ENCODE data around the gene SLC20A1. TPM values are rescaled to one million over a fixed set of nuclear protein-coding genes. Genes with fewer than 3 reads are reported as not detected.
"Not testable (repeated sequence)": the region's sequence is repeated elsewhere in the genome, so short reads cannot be mapped to it uniquely, and the experiment has no call there.

Gene SLC20A1
- total RNA-seq, 1 donor from 2014 or later, result 63.9 TPM

- no peaks in the 10 kb centered on the region for H3K27me3 Mint-ChIP-seq
- H3K4me1 Mint-ChIP-seq (ENCODE audit: unreplicated experiment), result peaks cover 3% of the 10 kb centered on the region
- H3K4me3 Mint-ChIP-seq, result no peak overlapping the region
- no peak for DNase-seq (ENCODE audit: extremely low spot score, unreplicated experiment)
- no peaks in the 10 kb centered on the region for H3K9me3 Mint-ChIP-seq
- no peak for TF ChIP-seq CTCF (conservative IDR thresholded peaks at IDR 0.05)
- peaks cover 46% of the 10 kb centered on the region for H3K36me3 Mint-ChIP-seq
- peak overlapping the region; percentile 86 for H3K27ac Mint-ChIP-seq
Measured at GRCh38 chr2:112664689-112665088, 18.9 kb downstream of the SLC20A1 start.

- H3K27me3 Mint-ChIP-seq, result no peaks in the 10 kb centered on the region
- peaks cover 42% of the 10 kb centered on the region for H3K36me3 Mint-ChIP-seq
- peaks cover 3% of the 10 kb centered on the region for H3K4me1 Mint-ChIP-seq (ENCODE audit: unreplicated experiment)
- H3K27ac Mint-ChIP-seq, result peak overlapping the region; percentile 86
- no peak overlapping the region for H3K4me3 Mint-ChIP-seq
- TF ChIP-seq CTCF (conservative IDR thresholded peaks at IDR 0.05), result no peak
- no peaks in the 10 kb centered on the region for H3K9me3 Mint-ChIP-seq
- DNase-seq (ENCODE audit: extremely low spot score, unreplicated experiment), result no peak
Measured at GRCh38 chr2:112665113-112665780, 19.5 kb downstream of the SLC20A1 start.

GRCh38 chr2:112666761-112667122, 21.0 kb downstream of the SLC20A1 start:
- Mint-ChIP-seq H3K4me1 (ENCODE audit: unreplicated experiment) (no peaks in the 10 kb centered on the region), H3K9me3 (no peaks in the 10 kb centered on the region), H3K27me3 (no peaks in the 10 kb centered on the region), H3K27ac (peak overlapping the region; percentile 86), H3K4me3 (no peak overlapping the region), H3K36me3 (peaks cover 31% of the 10 kb centered on the region)
- DNase-seq (ENCODE audit: extremely low spot score, unreplicated experiment), result no peak
- TF ChIP-seq CTCF (conservative IDR thresholded peaks at IDR 0.05), result no peak

- not testable (repeated sequence) for H3K27ac Mint-ChIP-seq; H3K4me1 Mint-ChIP-seq (ENCODE audit: unreplicated experiment); H3K4me3 Mint-ChIP-seq; H3K9me3 Mint-ChIP-seq; DNase-seq (ENCODE audit: extremely low spot score, unreplicated experiment); H3K27me3 Mint-ChIP-seq
- H3K36me3 Mint-ChIP-seq, result peaks cover 28% of the 10 kb centered on the region
Measured at GRCh38 chr2:112667540-112667939, 21.8 kb downstream of the SLC20A1 start.

GRCh38 chr2:112669667-112670066, 23.9 kb downstream of the SLC20A1 start:
- Mint-ChIP-seq H3K27me3 (no peaks in the 10 kb centered on the region), H3K36me3 (peaks cover 12% of the 10 kb centered on the region), H3K4me3 (no peak overlapping the region), H3K9me3 (no peaks in the 10 kb centered on the region), H3K4me1 (ENCODE audit: unreplicated experiment) (no peaks in the 10 kb centered on the region), H3K27ac (no peak overlapping the region)
- no peak for DNase-seq (ENCODE audit: extremely low spot score, unreplicated experiment)
- TF ChIP-seq CTCF (conservative IDR thresholded peaks at IDR 0.05), result no peak

- H3K4me1 Mint-ChIP-seq (ENCODE audit: unreplicated experiment), result no peaks in the 10 kb centered on the region
- TF ChIP-seq CTCF (conservative IDR thresholded peaks at IDR 0.05), result no peak
- no peaks in the 10 kb centered on the region for H3K27me3 Mint-ChIP-seq
- H3K27ac Mint-ChIP-seq, result no peak overlapping the region
- H3K36me3 Mint-ChIP-seq, result peaks cover 4% of the 10 kb centered on the region
- DNase-seq (ENCODE audit: extremely low spot score, unreplicated experiment), result no peak
- no peaks in the 10 kb centered on the region for H3K9me3 Mint-ChIP-seq
- no peak overlapping the region for H3K4me3 Mint-ChIP-seq
Measured at GRCh38 chr2:112670252-112671022, 24.7 kb downstream of the SLC20A1 start.
